SU-DHL-6 (cell line): ENCODE results near the gene OR52E4.

Experiments used
- H2AFZ ChIP-seq: fragments of 200-600 bp; sonication (generic); 2 replicates; pipeline ENCODE4 v1.6.1; 2014; ENCODE audit warnings: low read depth, mild to moderate bottlenecking, moderate library complexity, mixed read lengths, antibody characterized with exemption, low read length; ENCODE audit not compliant: severe bottlenecking
- H3F3A ChIP-seq: fragments of 200-600 bp; shearing (Covaris generic); 2 replicates; pipeline ENCODE4 v1.6.0; 2016; ENCODE audit warnings: antibody characterized with exemption, mild to moderate bottlenecking; ENCODE audit not compliant: insufficient read depth
- H3K27ac ChIP-seq: fragments of 200-600 bp; sonication (generic); 2 replicates; pipeline ENCODE4 v1.5.1; 2016; ENCODE audit warnings: low read depth, mild to moderate bottlenecking, low read length, moderate library complexity, mixed read lengths
- H3K27me3 ChIP-seq: fragments of 200-600 bp; sonication (generic), shearing (Covaris generic); 2 replicates; pipeline ENCODE4 v1.6.0; 2014; ENCODE audit warnings: mild to moderate bottlenecking, low read length
- H3K36me3 ChIP-seq: fragments of 200-600 bp; sonication (generic); 2 replicates; pipeline ENCODE4 v1.6.1; 2014; ENCODE audit warnings: mild to moderate bottlenecking, low read length, mixed read lengths
- H3K4me2 ChIP-seq: fragments of 300-600, 200-600 bp; shearing (Covaris generic), sonication (generic); 2 replicates; pipeline ENCODE4 v1.6.0; 2014; ENCODE audit warnings: low read length, low read depth, mild to moderate bottlenecking; ENCODE audit not compliant: poor library complexity, severe bottlenecking
- H3K4me3 ChIP-seq: fragments of 200-600 bp; sonication (generic); 2 replicates; pipeline ENCODE4 v1.5.1; 2014; ENCODE audit warnings: antibody characterized with exemption, low read length, mild to moderate bottlenecking, mixed read lengths; ENCODE audit not compliant: insufficient read depth, poor library complexity, severe bottlenecking
- H3K79me2 ChIP-seq: fragments of 200-600 bp; sonication (generic); 2 replicates; pipeline ENCODE4 v1.6.1; 2014; ENCODE audit warnings: mild to moderate bottlenecking, low read length, moderate library complexity; ENCODE audit not compliant: insufficient read depth
- H3K9ac ChIP-seq: fragments of 200-600 bp; sonication (generic); 2 replicates; pipeline ENCODE4 v1.7.0; 2014; ENCODE audit warnings: mild to moderate bottlenecking, low read length
- H3K9me2 ChIP-seq: fragments of 200-600 bp; sonication (generic); replicated peaks from 2 replicates; pipeline ENCODE4 v1.6.1; 2014; ENCODE audit warnings: low read length; ENCODE audit not compliant: insufficient read depth
- H3K9me3 ChIP-seq: fragments of 200-600 bp; sonication (generic); 2 replicates; pipeline ENCODE4 v1.6.1; 2014; ENCODE audit warnings: low read length, mixed read lengths; ENCODE audit not compliant: insufficient read depth
- H4K20me1 ChIP-seq: fragments of 200-600 bp; sonication (generic); 2 replicates; pipeline ENCODE4 v1.6.1; 2014; ENCODE audit warnings: low read depth, mild to moderate bottlenecking, antibody characterized with exemption, low read length, moderate library complexity, mixed read lengths
- CTCF ChIP-seq: fragments of 200-600 bp; sonication (generic); IDR thresholded peaks from one replicate; pipeline ENCODE4 v1.5.1; 2017; ENCODE audit warnings: antibody characterized with exemption, mild to moderate bottlenecking, low read length, moderate library complexity; ENCODE audit not compliant: insufficient read depth, poor library complexity, severe bottlenecking
- EZH2phosphoT487 ChIP-seq: fragments of 200-600 bp; sonication (generic), shearing (Covaris generic); conservative IDR thresholded peaks from 2 replicates; pipeline ENCODE4 v1.6.1; 2018; ENCODE audit warnings: mild to moderate bottlenecking, antibody characterized with exemption, low read length, moderate library complexity, mixed read lengths

Gene OR52E4

GRCh38 chr11:5847711-5848110 lies 32.7 kb upstream of the OR52E4 start:
- no peak overlapping the region for H3K9ac ChIP-seq
- no peaks in the 10 kb centered on the region for H3K9me2 ChIP-seq
- H3K4me2 ChIP-seq, result no peak overlapping the region
- H4K20me1 ChIP-seq, result no peaks in the 10 kb centered on the region
- TF ChIP-seq CTCF (no peak), EZH2phosphoT487 (no peak)
- no peak overlapping the region for H3K27ac ChIP-seq
- H2AFZ ChIP-seq, result no peak overlapping the region
- H3F3A ChIP-seq, result no peaks in the 10 kb centered on the region
- H3K79me2 ChIP-seq, result no peaks in the 10 kb centered on the region
- H3K4me3 ChIP-seq, result no peak overlapping the region
- no peaks in the 10 kb centered on the region for H3K36me3 ChIP-seq
- peaks cover 2% of the 10 kb centered on the region; the same call in 1 of the 2 replicates for H3K27me3 ChIP-seq
- no peaks in the 10 kb centered on the region for H3K9me3 ChIP-seq

- H3K36me3 ChIP-seq, result no peaks in the 10 kb centered on the region
- H3K4me2 ChIP-seq, result no peak overlapping the region
- H3K4me3 ChIP-seq, result no peak overlapping the region
- no peak overlapping the region for H2AFZ ChIP-seq
- H3K27me3 ChIP-seq, result 0 out of 2 replicates have a peak, but pooled peaks cover 2% of the 10 kb centered on the region
- H3K79me2 ChIP-seq, result no peaks in the 10 kb centered on the region
- TF ChIP-seq EZH2phosphoT487, result no peak
- TF ChIP-seq CTCF, result no peak
- H3F3A ChIP-seq, result no peaks in the 10 kb centered on the region
- no peaks in the 10 kb centered on the region for H4K20me1 ChIP-seq
- H3K9me2 ChIP-seq, result no peaks in the 10 kb centered on the region
- H3K27ac ChIP-seq, result no peak overlapping the region
- H3K9me3 ChIP-seq, result no peaks in the 10 kb centered on the region
- no peak overlapping the region for H3K9ac ChIP-seq
Observed at GRCh38 chr11:5851002-5851401, 29.4 kb upstream of the OR52E4 start.

- Histone ChIP-seq H3K79me2 (no peaks in the 10 kb centered on the region), H3K36me3 (no peaks in the 10 kb centered on the region), H3K27me3 (no peaks in the 10 kb centered on the region), H3K4me2 (no peak within 1 kb of the TSS), H3F3A (no peaks in the 10 kb centered on the region), H3K9me3 (no peaks in the 10 kb centered on the region), H4K20me1 (no peaks in the 10 kb centered on the region), H2AFZ (no peak within 1 kb of the TSS), H3K9ac (no peak within 1 kb of the TSS), H3K4me3 (no peak within 1 kb of the TSS), H3K9me2 (no peaks in the 10 kb centered on the region), H3K27ac (no peak within 1 kb of the TSS)
- TF ChIP-seq EZH2phosphoT487, result no peak
- no peak for TF ChIP-seq CTCF
Observed at GRCh38 chr11:5857590-5857989, 22.8 kb upstream of the OR52E4 start, which contains the start of gene OR52E8. TSS of gene OR52E8 (minus strand) at chr11:5857690. CDS start at chr11:5857690, 0 bp downstream.

GRCh38 chr11:5865826-5866225 lies 14.6 kb upstream of the OR52E4 start:
- no peak for TF ChIP-seq EZH2phosphoT487
- no peak for TF ChIP-seq CTCF
- Histone ChIP-seq H4K20me1 (no peaks in the 10 kb centered on the region), H3K27me3 (no peaks in the 10 kb centered on the region), H3K79me2 (no peaks in the 10 kb centered on the region), H3K27ac (no peak overlapping the region), H3K9ac (no peak overlapping the region), H3K9me2 (no peaks in the 10 kb centered on the region), H3K4me2 (no peak overlapping the region), H2AFZ (no peak overlapping the region), H3K4me3 (no peak overlapping the region), H3K9me3 (no peaks in the 10 kb centered on the region), H3F3A (no peaks in the 10 kb centered on the region), H3K36me3 (no peaks in the 10 kb centered on the region)
